HK-2 (cell line): ENCODE data around the gene C1orf174.

ENCODE experiments used
- DNase-seq: peaks from one replicate; pipeline ENCODE4 v3.0.0-alpha.2; 2018; ENCODE audit not compliant: unreplicated experiment

Gene C1orf174

GRCh38 chr1:3900150-3900968 is at the start of gene C1orf174:
Gene C1orf174 (minus strand): TSS chr1:3900272. CDS start chr1:3900186, 86 bp downstream.
- DNase-seq = peak; percentile 94

GRCh38 chr1:3948344-3948743 is 48.3 kb upstream of the C1orf174 start:
- DNase-seq = no peak

- DNase-seq = no peak
These were observed 46.1 kb upstream of the C1orf174 start for GRCh38 chr1:3945916-3946840.

DNA sequence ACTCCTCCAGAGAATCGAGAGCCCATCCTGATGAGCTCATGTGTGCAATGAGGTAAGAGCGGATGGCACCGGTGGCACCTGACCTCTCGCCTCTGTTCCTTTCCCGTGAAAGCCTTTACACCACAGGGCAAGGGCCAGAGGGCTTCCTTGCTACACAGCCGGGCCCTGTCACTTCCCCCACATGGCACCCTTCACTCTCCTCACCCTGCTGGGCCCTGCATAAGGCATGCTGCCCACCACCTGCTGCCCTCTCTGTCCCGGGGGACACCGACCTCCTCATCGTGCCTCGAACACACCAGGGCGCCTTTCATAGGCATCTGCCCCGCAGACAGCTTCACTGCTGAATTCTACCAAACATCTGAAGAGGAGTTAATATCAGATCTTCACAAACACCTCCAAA is 45.1 kb upstream of the C1orf174 start:
- DNase-seq = no peak

GRCh38 chr1:3944578-3945125 is 44.6 kb upstream of the C1orf174 start:
- no peak for DNase-seq

GRCh38 chr1:3943806-3944577 is 43.9 kb upstream of the C1orf174 start:
- no peak for DNase-seq

- DNase-seq = no peak
These were observed 43.0 kb upstream of the C1orf174 start for GRCh38 chr1:3943123-3943431.

GRCh38 chr1:3942416-3943122 is 42.5 kb upstream of the C1orf174 start:
- DNase-seq = no peak

DNA sequence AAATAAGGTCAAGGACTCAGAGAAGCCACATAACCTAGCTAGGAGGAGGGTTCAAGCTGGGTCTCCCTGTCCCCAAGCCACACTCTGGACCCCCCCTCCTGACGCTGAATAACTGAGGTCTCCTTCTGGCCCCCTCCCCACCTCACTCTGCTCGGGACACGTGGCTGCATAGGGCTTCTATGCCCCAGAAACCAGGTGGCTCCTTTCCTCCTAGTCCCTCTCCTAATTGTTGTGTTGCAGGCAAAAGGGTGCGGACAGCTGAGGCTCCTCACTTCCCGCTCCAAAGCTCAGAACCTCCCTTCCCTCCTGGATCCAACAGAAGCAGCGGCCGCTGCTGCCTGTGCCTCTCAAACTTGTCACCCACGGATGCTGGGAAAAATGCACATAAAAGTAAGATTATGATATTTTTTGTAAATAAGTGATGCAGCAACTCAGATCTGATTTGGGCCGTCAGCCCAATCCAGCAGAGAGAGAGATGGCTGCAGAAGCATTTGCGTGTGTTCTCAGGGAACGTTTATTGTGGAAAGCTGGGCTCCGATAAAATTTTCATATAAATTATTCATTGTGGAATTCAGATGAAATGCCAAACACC is 40.8 kb upstream of the C1orf174 start:
- no peak for DNase-seq

DNA sequence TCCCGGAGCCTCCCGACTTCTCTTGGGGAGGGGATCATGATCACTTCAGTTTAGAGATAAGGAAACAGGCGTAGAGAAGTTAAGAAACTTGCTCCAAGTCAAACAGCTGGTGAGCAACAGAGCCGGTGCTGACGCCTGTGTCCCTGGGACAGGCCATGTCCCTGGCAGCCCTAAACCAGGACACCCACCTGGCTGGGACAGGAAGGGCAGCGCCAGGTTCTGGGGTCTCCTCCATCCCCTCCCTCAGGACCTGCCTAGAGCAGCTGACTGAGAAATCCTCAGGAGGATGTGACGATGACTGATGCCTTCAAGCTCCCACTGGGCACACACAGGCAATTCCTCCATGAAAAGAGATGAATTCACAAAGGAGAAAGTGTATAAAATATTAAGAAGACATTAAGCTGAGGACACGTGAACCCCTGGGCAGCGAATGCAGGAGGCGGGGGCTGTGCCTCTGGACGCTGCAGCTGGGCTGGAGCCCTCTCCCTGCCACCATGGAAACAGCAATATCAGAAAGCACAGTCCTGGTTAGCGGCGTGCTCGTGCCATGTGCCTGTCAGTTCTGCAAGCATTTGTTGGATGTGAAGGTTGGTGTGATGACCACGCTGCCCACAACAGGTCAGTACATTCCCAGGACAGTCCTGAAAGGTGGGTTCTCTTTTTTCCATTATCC is 40.1 kb upstream of the C1orf174 start:
- DNase-seq = no peak

DNA sequence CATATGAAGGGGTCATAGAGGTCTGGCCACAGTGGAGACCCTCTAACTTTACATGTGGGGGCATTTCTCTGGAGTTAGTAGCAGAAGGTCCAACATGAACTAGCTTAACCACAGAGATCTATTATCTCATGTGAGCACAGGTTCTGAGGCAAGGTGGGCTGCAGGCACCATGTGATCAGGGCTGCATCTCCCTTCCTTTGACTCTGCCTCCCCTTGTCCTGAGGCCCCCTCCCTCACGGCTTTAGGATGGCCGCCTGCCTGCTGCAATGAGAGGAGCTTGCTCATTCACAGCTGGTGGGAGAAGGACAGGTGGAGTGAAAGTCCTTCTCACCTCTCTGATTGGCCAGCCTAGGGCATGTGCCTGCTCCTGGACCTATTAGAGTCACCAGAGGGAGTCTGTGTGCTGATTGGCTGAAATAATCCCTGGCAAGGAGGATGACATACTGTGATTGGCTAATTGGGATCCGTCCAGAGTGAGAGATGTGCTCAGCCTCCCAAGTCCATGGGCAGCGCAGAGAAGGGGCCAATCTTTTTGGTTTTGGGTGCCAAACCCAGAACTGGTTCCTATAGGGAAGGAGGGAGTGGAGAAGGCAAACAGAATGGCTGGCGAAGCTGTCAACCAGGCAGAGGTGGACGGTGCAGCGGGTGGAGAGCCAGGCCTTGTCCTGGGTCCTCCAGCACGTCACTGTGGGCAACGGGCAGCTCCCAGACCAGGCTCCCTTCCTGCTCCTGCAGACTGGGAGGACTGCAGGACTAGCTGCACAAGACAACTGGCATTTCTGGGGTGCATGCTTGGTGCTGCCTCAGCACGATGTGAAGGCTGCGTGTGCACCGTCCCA is 39.4 kb upstream of the C1orf174 start:
- no peak for DNase-seq

DNA sequence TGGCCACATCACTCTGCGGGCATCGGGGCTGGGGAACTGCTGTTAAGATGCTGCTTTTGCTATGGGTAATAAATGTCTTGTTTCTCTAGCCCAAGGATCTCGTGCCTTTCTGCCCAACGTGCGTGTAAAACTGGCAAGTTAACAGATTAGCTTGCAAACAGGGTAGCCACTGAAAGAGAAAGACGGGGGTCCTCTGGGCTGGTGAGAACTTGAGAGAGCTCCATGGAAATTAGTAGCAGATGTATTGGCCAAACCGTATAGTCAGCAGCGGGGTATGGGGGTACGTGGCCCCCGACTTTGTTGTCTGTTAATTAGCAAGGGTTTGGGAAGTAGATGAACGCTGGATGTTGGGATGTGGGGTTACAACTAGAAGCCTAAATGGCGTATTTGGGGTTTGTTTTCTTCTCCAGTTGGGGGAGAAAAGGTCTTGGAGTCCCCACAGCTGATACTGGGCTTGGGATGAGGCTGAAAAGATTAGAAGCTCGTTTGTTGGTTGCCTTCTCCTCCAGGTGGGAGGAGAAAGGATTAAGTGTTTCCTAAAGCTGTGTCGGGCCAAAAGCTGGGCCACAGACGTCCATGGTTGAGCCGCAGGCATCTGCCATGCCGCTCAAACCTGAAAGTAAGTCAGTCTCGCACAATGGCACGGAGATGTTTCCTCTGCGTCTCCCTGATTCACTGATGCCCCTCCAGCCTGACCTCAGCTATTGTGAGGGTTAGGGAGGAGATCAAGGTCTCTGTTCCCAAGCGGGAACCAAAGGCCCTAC is 32.3 kb upstream of the C1orf174 start:
- no peak for DNase-seq

GRCh38 chr1:3931007-3931912 is 31.2 kb upstream of the C1orf174 start:
- DNase-seq = no peak

DNA sequence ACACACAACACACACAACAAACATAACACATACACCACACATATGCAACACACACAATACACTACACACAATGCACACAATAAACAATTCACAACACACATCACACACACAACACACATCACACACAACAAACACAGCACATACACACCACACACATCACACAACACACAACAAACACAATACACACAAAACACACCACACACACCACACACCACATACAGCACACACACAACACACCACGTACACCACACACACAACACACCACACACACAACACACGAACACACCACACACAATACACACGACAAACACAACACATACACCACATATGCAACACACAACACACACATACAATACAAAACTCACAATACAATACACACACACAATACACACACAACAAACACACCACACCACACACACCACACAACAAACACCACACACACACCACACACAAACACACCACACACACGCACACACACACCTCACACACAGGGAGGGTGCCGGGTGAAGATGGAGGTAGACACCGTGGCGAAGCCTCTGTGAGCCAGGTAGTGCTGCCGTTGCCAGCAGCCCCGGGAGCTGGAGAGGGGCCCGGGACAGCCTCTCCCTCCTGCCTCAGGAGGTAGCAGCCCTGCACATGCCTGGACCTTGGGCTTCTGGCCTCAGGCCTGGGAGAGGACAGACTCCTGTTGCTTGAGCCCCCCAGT is 30.4 kb upstream of the C1orf174 start:
- DNase-seq = no peak

DNA sequence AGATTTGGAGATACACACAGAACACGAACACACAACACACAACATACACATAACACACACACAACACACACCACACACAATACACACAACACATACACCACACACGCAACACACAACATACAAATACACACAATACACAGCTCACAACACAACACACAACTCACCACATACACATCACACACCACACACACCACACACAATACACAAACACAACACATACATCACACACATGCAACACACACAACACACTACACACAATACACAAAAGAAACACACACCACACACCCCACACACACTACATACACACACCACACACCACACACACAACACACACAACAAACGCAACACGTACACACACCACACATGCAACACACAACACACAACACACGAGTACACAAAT is 29.1 kb upstream of the C1orf174 start:
- no peak for DNase-seq

DNA sequence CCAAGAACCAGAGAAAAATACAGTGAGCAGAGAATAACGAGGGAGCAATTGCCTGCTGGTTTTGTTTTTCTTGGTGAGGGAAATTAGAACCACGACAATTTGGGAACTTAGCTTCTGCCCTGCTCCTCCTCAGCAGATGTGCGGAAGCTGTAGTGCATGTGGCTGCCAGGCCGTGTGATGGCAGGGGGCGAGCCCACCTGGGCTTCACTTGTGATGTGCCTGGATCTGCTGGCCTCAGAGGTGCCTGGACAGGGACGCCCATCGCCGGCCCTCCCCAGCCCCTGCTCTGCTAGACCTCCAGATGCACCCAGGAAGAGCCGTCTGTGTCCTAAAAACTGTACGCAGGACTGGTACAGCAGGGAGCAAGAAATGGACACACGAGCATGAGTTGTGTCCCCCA is 28.5 kb upstream of the C1orf174 start:
- no peak for DNase-seq

DNA sequence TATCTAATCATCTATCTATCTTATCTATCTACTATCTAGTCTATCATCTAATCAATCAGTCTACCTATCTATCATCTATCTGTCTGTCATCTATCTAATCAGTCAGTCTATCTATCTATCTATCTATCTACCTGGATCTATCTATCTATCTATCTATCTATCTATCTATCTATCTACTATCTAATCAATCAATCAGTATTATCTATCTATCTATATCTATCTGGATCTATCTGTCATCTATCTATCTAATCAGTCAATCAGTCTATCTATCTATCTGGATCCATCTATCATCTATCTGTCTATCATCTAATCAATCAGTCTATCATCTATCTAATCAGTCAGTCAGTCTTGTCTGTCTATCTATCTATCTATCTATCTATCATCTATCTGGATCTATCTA is 26.9 kb upstream of the C1orf174 start:
- DNase-seq = no peak
